NK-92 treated with Interleukin-12 subunit alpha and Interleukin-12 subunit beta, amount 100 ng/mL, for 24 hours (cell line): ENCODE results near the gene HDGF.

ENCODE experiments used
- DNase-seq: peaks from one replicate; lab custom pipeline; 2025; lab: John Stamatoyannopoulos, UW

Gene HDGF

DNA sequence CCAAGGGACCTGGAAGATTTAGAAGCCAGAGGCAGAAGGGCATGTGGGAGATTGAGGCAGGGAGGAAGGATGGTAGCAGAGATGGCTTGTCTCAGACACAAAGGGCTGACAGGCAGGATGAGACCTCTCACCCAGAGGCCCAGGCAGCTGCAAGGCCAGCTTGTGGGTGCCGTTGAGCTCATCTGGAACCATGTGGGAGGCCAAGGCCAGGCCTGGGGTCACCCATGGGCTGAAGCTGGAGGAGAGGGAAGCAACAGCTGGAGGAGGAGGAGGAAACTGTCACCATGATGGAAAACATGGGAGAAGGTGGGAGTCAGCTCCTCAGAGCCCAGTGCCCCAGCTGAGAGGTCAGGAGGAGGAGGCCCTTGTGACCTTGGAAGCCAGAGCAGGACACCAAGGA lies 52.5 kb downstream of the HDGF start:
- DNase-seq = no peak

DNA sequence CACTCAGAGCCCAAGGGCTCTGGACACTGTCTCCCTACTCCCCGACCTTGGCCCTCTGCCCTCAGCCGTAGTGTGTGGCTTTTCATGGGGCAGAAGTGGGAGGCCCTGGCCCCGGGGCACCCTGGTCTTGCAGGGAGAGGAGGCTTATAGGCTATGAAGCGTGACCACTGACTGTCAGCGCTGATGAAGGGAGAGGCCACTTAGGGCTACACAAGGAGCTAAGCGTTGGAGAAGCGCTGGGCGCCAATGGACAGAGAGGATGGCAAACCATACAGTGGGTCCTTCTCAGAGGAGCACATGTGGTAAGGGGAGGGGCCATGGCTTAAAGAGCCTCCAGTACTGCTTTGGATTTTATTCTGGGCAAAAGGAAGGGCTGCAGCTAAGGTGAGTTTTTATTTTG lies 54.0 kb downstream of the HDGF start:
- DNase-seq = no peak

DNA sequence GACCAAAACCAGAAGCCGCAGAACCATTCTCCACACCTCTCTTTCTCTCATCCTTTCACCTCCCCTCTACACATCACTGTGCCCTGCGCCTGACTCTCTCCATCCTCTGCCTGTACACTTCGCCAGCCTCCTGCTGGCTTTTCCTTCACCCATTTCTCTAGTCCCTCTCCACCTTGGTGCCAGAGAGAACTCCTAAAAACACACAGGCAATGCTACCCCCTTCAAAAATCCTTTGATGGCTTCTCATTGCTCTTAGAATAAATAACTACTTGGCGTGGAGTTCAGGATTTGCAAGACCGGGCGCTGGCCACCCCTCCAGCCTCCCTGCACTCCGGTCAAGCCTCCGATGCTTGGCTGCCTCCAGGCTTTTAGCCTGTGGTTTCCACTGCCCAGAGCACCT lies 54.7 kb downstream of the HDGF start:
- no peak for DNase-seq

DNA sequence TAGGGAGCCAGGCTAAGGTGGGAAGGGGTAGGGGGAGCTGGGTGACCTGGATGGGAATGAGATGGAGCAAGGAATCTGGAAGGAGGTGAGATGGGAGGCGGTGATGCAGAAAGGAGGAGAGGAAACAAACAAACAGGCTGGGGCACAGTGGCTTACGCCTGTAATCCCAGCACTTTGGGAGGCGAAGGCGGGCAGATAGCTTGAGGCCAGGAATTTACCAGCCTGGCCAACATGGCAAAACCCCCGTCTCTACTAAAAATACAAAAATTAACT lies 56.8 kb downstream of the HDGF start:
- no peak for DNase-seq

DNA sequence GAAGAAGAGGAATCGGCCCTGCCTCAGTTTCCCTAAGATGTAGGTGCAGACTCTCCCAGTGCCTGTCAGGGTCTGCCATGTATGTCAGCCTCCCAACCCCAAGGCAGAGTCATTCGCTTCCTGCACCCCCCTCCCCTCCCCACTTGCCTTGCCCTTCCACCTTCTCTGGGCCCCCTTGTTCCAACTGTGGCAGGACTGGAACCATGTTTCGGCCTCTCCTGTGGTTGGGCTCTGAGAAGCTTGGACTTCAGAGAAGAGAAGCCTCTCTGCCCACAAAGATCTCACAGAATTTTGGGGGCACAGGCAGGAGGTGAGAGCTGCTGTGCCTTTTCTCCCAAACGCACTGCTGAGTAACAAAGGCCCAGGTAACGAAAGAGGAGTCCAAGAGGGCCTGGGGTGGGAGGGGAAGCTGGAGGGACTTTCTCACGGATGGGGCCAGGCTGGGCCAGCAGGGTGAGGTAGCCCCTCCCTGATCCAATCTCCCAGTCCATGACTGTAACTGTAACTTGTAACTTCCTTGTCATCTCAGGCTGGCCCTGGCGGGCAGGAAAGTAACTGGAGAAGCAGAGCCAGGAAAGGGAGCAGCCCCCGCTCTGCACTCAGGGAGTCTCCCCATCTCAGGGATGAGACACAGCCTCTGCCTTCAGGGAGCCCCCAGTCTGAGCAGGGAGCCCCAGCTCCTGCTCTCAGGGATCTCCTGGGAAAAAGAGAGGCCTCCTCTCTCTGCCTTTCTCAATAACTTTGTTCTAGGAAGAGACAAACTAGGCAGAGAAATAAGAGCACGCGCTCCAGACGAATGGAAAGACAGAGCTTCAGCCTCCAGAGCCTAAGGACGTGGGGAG lies 57.4 kb downstream of the HDGF start:
- no peak for DNase-seq

DNA sequence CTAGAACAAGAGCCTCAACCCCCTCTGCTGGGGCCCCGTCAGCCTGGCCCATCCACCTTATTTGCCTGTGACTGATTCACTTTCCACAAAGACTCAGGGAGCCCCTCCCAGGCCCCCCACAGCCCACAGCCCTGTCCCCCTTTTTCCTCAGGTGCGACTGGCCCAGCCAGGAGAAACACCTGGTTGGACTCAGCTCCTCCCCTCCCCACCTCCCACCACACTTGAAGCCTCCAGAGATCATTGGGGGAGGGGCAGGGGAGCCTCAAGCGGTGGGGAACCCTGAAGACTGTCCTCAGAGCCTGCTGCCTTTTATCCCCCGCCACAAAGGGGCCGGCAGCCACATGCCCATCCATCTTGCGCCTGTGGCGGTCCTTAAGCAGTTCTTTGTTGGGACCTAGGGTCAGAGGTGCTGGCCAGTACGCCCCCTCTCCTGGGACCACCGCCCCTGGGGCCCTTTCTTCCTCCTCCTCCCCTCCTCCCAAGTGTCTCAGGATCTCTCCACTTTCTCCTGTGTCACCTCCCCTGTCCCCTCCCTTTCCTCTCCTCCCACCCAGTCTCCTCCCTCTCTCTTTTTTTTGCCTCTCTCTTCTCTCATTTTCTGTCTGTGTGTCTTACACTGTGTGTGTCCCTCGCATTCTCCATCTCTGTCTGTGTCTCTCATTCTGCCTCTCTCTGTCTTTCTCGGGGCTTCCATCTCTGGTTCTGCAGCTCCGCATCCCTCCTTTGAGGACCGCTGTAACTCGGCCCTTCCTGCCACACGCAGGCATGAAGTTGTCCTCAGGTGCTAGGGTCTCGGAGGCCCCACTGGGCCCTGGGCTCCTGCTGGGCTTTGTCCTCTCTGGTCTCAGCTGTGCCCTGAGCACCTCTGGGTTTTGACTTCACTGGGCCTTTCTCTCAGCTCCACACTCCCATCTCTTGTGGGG lies 58.3 kb downstream of the HDGF start:
- DNase-seq = no peak

DNA sequence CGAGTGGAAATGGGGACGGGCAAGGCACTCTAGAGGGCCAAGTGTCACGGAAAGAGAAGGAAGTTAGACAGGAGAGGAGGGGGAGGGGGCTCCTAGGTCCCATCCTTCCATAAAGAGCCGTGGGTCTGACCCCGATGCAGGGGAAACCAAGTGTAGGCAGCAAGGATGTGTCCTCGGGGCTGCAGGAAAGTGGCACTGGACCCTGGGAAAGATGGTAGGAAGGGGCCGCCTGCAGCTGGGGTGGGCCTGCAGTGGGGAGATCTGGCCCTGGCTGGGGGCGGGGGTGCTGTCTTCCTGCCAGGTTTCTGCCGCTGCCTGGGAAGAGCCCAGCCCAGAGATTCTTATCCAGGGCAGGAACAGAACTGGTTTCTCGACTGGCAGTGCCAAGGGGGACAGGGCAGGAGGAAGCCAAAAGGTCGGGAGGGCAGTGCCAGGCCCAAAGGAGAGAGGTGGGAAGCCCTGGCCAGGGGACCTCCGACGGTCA lies 59.0 kb downstream of the HDGF start:
- DNase-seq = no peak
